CD14-positive monocyte (primary cell): Measurements from ENCODE around the gene DYSF. TPM values are rescaled to one million over a fixed set of nuclear protein-coding genes. Genes with fewer than 3 reads are reported as not detected.
A peak's percentile ranks its signal among the peaks of the same experiment; 100 is the strongest.

Experiments
- DNase-seq, 3 donors: peaks; one replicate each; pipeline ENCODE4 v3.0.0-alpha.2; 2011 to 2022
- H2AFZ ChIP-seq: 2 replicates; pipeline ENCODE4 v1.6.0; 2012; ENCODE audit warnings: mild to moderate bottlenecking, low read depth, low read length, inconsistent platforms; ENCODE audit not compliant: insufficient read depth, poor library complexity, severe bottlenecking
- H3K27ac ChIP-seq, 2 donors: 1 replicate in 1 of 2; 2 replicates in 1 of 2; pipeline ENCODE4 v1.5.1; 2012 to 2013; ENCODE audit warnings: low read length in 2 of 2, control low read depth in 1 of 2, inconsistent platforms in 1 of 2, low read depth in 1 of 2, mild to moderate bottlenecking in 1 of 2
- H3K27me3 ChIP-seq, 2 donors: one replicate each; pipeline versions ENCODE4 v1.6.0 to v1.6.1; 2011 to 2013; ENCODE audit warnings: low read length in 2 of 2; ENCODE audit not compliant: control insufficient read depth in 2 of 2, insufficient read depth in 2 of 2
- H3K36me3 ChIP-seq, 2 donors: replicated peaks in 1 of 2; 1 replicate in 1 of 2; 2 replicates in 1 of 2; pipeline versions ENCODE4 v1.5.1 to v1.6.1; 2012 to 2013; ENCODE audit warnings: low read length in 2 of 2, control low read depth in 1 of 2, inconsistent platforms in 1 of 2, mild to moderate bottlenecking in 1 of 2; ENCODE audit not compliant: insufficient read depth in 2 of 2, control insufficient read depth in 1 of 2
- H3K4me1 ChIP-seq, 2 donors: 1 replicate in 1 of 2; 2 replicates in 1 of 2; pipeline versions ENCODE4 v1.5.1 to v1.6.1; 2012 to 2013; ENCODE audit warnings: low read length in 2 of 2, control low read depth in 1 of 2, inconsistent platforms in 1 of 2, mild to moderate bottlenecking in 1 of 2, moderate library complexity in 1 of 2; ENCODE audit not compliant: insufficient read depth in 2 of 2, control insufficient read depth in 1 of 2
- H3K4me2 ChIP-seq: replicated peaks from 2 replicates; pipeline ENCODE3; 2012; ENCODE audit warnings: low read length, moderate library complexity, mild to moderate bottlenecking; ENCODE audit not compliant: poor library complexity, severe bottlenecking; ENCODE audit errors: extremely low read depth
- H3K4me3 ChIP-seq, 3 experiments: fragments of 200-600 bp in 1 of 3; sonication (generic) in 1 of 3; replicated peaks in 1 of 3; 1 replicate in 2 of 3; 2 replicates in 1 of 3; pipeline ENCODE4 v1.5.1; 2011 to 2013; ENCODE audit warnings: low read length in 3 of 3, mild to moderate bottlenecking in 3 of 3, control low read depth in 2 of 3, low read depth in 2 of 3, inconsistent platforms in 1 of 3, moderate library complexity in 1 of 3
- H3K79me2 ChIP-seq: 2 replicates; pipeline ENCODE4 v1.6.0; 2012; ENCODE audit warnings: mild to moderate bottlenecking, control low read depth, inconsistent platforms, low read length, moderate library complexity; ENCODE audit not compliant: insufficient read depth
- H3K9ac ChIP-seq: 2 replicates; pipeline ENCODE4 v1.6.0; 2017; ENCODE audit warnings: low read length, mild to moderate bottlenecking; ENCODE audit not compliant: insufficient read depth, poor library complexity, severe bottlenecking
- H3K9me3 ChIP-seq, 2 donors: replicated peaks in 1 of 2; 1 replicate in 1 of 2; 2 replicates in 1 of 2; pipeline versions ENCODE4 v1.5.1 to v1.6.1; 2012 to 2013; ENCODE audit warnings: low read length in 2 of 2, control low read depth in 1 of 2; ENCODE audit not compliant: control insufficient read depth in 1 of 2, insufficient read depth in 1 of 2
- H4K20me1 ChIP-seq: 2 replicates; pipeline ENCODE4 v1.6.0; 2012; ENCODE audit warnings: mild to moderate bottlenecking, low read length, control low read depth, moderate library complexity; ENCODE audit not compliant: insufficient read depth
- H3K27ac Mint-ChIP-seq, 7 donors: one replicate each; pipeline ENCODE4 v1.8.0; 2020; ENCODE audit warnings: mild to moderate bottlenecking in 7 of 7, mixed read lengths in 7 of 7, moderate library complexity in 6 of 7, inconsistent platforms in 2 of 7
- H3K27me3 Mint-ChIP-seq, 3 donors: one replicate each; pipeline ENCODE4 v1.8.0; 2021 to 2022; ENCODE audit warnings: low read depth in 3 of 3, mild to moderate bottlenecking in 3 of 3, mixed read lengths in 3 of 3, moderate library complexity in 3 of 3, inconsistent platforms in 1 of 3
- H3K36me3 Mint-ChIP-seq, 2 donors: one replicate each; pipeline ENCODE4 v1.8.0; 2020; ENCODE audit warnings: mixed read lengths in 2 of 2, inconsistent platforms in 1 of 2, mild to moderate bottlenecking in 1 of 2
- H3K4me1 Mint-ChIP-seq: one replicate; pipeline ENCODE4 v1.8.0; 2020; ENCODE audit warnings: mild to moderate bottlenecking, mixed read lengths
- H3K4me3 Mint-ChIP-seq, 2 donors: one replicate each; pipeline ENCODE4 v1.8.0; 2020; ENCODE audit warnings: mild to moderate bottlenecking in 2 of 2, mixed read lengths in 2 of 2, moderate library complexity in 1 of 2
- H3K9me3 Mint-ChIP-seq, 7 donors: one replicate each; pipeline ENCODE4 v1.8.0; 2020 to 2022; ENCODE audit warnings: mixed read lengths in 7 of 7, mild to moderate bottlenecking in 6 of 7, moderate library complexity in 6 of 7, inconsistent platforms in 2 of 7
- WGBS: methylation state at CpG from one replicate; pipeline ENCODE4 v1.1.5; 2013; ENCODE audit warnings: missing lambda C conversion rate; ENCODE audit not compliant: insufficient coverage; 5-methylcytosine and 5-hydroxymethylcytosine counted together
- intact Hi-C, 2 donors: fragments of 100-400 bp; cut with micrococcal nuclease; formaldehyde crosslinking; loops; one replicate each; pipeline versions ENCODE4 v1.15.0 to v1.15.1; 2023
- polyA plus RNA-seq, 3 donors: library from polyadenylated mRNA; depleted of rRNA in 1 of 3; unstranded in 2 of 3; stranded (reverse) in 1 of 3; fragments of 300-500 nt in 2 of 3; fragments of >200 nt in 1 of 3; fragmentation: Illumina TruSeq in 2 of 3; gene quantifications; 1 replicate in 2 of 3; 2 replicates in 1 of 3; pipeline ENCODE4 v1.2.3, GENCODE V29; 2012 to 2021
- TF ChIP-seq, protein P1 (sequence below): fragments of 200-600 bp; IDR thresholded peaks from one replicate; pipeline ENCODE4 v1.8.0; 2022; ENCODE audit warnings: antibody characterized with exemption, mild to moderate bottlenecking

Gene DYSF
- polyA plus RNA-seq, 3 donors, result 16.1 to 72.5 (median 31.2) TPM

DNA sequence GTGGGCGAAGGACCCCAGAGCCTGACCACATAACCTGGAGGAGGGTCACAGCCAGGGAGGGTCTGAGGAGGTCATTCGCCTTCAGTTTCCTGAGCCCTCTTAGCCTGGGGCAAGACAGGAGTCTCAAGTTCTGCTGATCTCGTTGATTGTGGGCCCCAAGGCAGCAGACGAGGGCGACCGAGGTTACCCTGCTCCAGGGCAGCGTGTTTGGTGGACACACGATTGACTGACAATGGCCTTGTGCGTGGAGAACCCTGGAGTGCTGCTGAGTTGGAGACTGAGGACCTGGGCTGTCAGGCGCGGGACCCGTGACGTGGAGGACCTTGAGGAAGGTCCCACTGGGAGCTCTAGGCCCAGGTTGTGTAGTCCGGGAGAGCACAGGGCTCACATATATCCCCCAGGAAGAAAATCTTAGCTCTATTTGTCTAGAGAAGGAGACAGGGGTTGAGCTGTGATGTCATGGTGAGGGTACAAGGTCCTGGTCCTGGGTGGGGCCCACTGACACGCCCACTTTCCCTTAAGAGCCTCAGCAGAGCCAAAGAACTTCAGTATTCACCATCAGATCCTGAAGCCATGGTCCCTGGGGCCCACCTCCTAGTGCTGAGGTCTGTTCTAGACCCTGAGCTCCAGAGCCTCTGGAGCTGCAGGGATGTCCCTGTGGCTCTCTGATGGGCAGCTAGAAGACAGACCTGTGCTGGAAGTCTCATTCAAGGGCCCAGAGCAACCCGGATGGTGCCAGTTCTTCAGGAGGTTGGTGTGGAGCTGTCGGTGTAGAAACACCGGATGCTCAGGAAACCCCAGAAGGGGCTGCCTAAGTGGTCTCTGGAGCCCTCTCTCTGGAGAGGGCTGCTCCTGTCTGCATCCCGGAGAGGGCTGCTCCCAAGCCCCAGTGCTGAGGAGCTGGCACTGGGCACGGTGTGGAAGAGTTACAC is 53.1 kb downstream of the DYSF start:
- Mint-ChIP-seq H3K9me3 (no peaks in the 10 kb centered on the region), H3K36me3 (peaks cover 70 to 82% of the 10 kb centered on the region in 2 donors), H3K27ac (peak overlapping the region in 1 of 7 donors; percentile 39), H3K4me1 (no peaks in the 10 kb centered on the region), H3K4me3 (no peak overlapping the region), H3K27me3 (no peaks in the 10 kb centered on the region)
- 93% methylated on average over 15 of the region's 20 CpGs for WGBS
- Histone ChIP-seq H3K9me3 (no peaks in the 10 kb centered on the region), H4K20me1 (peaks cover 100% of the 10 kb centered on the region), H3K27ac (peak overlapping the region in 1 of 2 donors; percentile 21), H3K27me3 (no peaks in the 10 kb centered on the region), H3K4me2 (no peak overlapping the region), H3K4me3 (no peak overlapping the region), H3K9ac (no peak overlapping the region), H2AFZ (no peak overlapping the region), H3K79me2 (peaks cover 46% of the 10 kb centered on the region), H3K36me3 (peaks cover 49 to 95% of the 10 kb centered on the region in 2 donors), H3K4me1 (no peaks in the 10 kb centered on the region)
- TF ChIP-seq, protein P1, sequence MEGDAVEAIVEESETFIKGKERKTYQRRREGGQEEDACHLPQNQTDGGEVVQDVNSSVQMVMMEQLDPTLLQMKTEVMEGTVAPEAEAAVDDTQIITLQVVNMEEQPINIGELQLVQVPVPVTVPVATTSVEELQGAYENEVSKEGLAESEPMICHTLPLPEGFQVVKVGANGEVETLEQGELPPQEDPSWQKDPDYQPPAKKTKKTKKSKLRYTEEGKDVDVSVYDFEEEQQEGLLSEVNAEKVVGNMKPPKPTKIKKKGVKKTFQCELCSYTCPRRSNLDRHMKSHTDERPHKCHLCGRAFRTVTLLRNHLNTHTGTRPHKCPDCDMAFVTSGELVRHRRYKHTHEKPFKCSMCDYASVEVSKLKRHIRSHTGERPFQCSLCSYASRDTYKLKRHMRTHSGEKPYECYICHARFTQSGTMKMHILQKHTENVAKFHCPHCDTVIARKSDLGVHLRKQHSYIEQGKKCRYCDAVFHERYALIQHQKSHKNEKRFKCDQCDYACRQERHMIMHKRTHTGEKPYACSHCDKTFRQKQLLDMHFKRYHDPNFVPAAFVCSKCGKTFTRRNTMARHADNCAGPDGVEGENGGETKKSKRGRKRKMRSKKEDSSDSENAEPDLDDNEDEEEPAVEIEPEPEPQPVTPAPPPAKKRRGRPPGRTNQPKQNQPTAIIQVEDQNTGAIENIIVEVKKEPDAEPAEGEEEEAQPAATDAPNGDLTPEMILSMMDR, result no peak
- intact Hi-C loops, result loop anchor here (5.0 to 10.0 kb wide), 2 partner anchors 202 to 204 kb away; no protein-coding TSS in a partner anchor
- DNase-seq, result no peak

DNA sequence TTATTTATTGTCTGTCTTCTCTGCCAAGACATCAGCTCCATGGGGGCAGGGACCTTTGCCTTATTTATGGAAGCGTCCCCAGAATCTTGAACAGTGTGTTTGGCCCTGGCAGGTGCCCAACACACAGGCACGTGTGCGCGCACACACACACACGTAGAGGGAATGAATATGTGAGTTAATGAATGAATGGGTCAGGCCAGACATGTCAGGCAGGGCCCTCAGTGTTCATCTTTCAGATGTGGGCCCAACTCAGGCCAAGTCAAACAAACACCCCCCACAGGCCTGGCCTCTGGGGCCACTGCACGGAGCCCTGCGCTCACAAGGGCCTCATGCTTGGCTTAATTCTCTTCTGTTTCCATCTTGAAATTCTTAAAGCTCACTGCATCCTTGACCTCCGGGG is 54.1 kb downstream of the DYSF start:
- Mint-ChIP-seq H3K4me1 (no peaks in the 10 kb centered on the region), H3K9me3 (no peaks in the 10 kb centered on the region), H3K27ac (peak overlapping the region in 1 of 7 donors; percentile 54), H3K36me3 (peaks cover 72 to 85% of the 10 kb centered on the region in 2 donors), H3K4me3 (no peak overlapping the region), H3K27me3 (peaks cover 0 to under 1% (median 0%) of the 10 kb centered on the region in 3 donors)
- Histone ChIP-seq H3K27ac (no peak overlapping the region), H3K4me2 (no peak overlapping the region), H2AFZ (no peak overlapping the region), H3K4me3 (no peak overlapping the region), H3K4me1 (no peaks in the 10 kb centered on the region), H3K79me2 (peaks cover 36% of the 10 kb centered on the region), H3K36me3 (peaks cover 59 to 95% of the 10 kb centered on the region in 2 donors), H4K20me1 (peaks cover 100% of the 10 kb centered on the region), H3K27me3 (no peaks in the 10 kb centered on the region), H3K9ac (no peak overlapping the region), H3K9me3 (no peaks in the 10 kb centered on the region)
- intact Hi-C loops, result loop anchor here (5.0 to 10.0 kb wide), 2 partner anchors 203 to 205 kb away; no protein-coding TSS in a partner anchor
- no peak for DNase-seq
- 86% methylated on average over 3 of the region's 8 CpGs for WGBS
- TF ChIP-seq, protein P1, result no peak
